Activated T-cell treated with anti-CD3 and anti-CD28 coated beads for 48 hours (primary cell): ENCODE measurements around the gene TMEM164.

Experiments used
- DNase-seq: peaks from one replicate; pipeline ENCODE4 v3.0.0-alpha.2; 2020; ENCODE audit warnings: low read depth

The TMEM164 gene

GRCh38 chrX:110003167-110004156, 548 bp downstream of the TMEM164 start:
- no peak for DNase-seq

- DNase-seq, result no peak
Measured at GRCh38 chrX:110004215-110004614, 1.3 kb downstream of the TMEM164 start.

GRCh38 chrX:110004731-110005369, 1.9 kb downstream of the TMEM164 start:
- DNase-seq, result no peak

GRCh38 chrX:110006161-110006560, 3.2 kb downstream of the TMEM164 start:
- no peak for DNase-seq

GRCh38 chrX:110006821-110007375, 4.0 kb downstream of the TMEM164 start:
- no peak for DNase-seq

GRCh38 chrX:110008011-110008635, 5.2 kb downstream of the TMEM164 start:
- no peak for DNase-seq

GRCh38 chrX:110012818-110013485, 10.0 kb downstream of the TMEM164 start:
- DNase-seq, result no peak

GRCh38 chrX:110013968-110014367, 11.1 kb downstream of the TMEM164 start:
- no peak for DNase-seq

GRCh38 chrX:110015032-110015431, 12.1 kb downstream of the TMEM164 start:
- no peak for DNase-seq

GRCh38 chrX:110015915-110016314, 13.0 kb downstream of the TMEM164 start:
- DNase-seq, result no peak

- DNase-seq, result no peak
Measured at GRCh38 chrX:110020536-110020935, 17.6 kb downstream of the TMEM164 start.

- DNase-seq, result no peak
Measured at GRCh38 chrX:110021258-110022022, 18.5 kb downstream of the TMEM164 start.

- no peak for DNase-seq
Measured at GRCh38 chrX:110022599-110023448, 19.9 kb downstream of the TMEM164 start.

GRCh38 chrX:110025395-110025794, 22.5 kb downstream of the TMEM164 start:
- no peak for DNase-seq

- DNase-seq, result no peak
Measured at GRCh38 chrX:110026099-110026844, 23.4 kb downstream of the TMEM164 start.

- DNase-seq, result no peak
Measured at GRCh38 chrX:110032534-110033147, 29.7 kb downstream of the TMEM164 start.

GRCh38 chrX:110034036-110034435, 31.1 kb downstream of the TMEM164 start:
- DNase-seq, result no peak

- DNase-seq, result no peak
Measured at GRCh38 chrX:110036162-110037033, 33.5 kb downstream of the TMEM164 start.
